NCI-H1105 (cell line): ENCODE measurements around the gene PNPLA7.

Source experiments
- DNase-seq: peaks from one replicate; lab custom pipeline; 2025; lab: John Stamatoyannopoulos, UW

The PNPLA7 gene

GRCh38 chr9:137449931-137450538 lies 100.2 kb downstream of the PNPLA7 start:
- no peak for DNase-seq

GRCh38 chr9:137449081-137449844 lies 100.9 kb downstream of the PNPLA7 start:
- DNase-seq: no peak

GRCh38 chr9:137448602-137448962 lies 101.6 kb downstream of the PNPLA7 start:
- no peak for DNase-seq

DNA sequence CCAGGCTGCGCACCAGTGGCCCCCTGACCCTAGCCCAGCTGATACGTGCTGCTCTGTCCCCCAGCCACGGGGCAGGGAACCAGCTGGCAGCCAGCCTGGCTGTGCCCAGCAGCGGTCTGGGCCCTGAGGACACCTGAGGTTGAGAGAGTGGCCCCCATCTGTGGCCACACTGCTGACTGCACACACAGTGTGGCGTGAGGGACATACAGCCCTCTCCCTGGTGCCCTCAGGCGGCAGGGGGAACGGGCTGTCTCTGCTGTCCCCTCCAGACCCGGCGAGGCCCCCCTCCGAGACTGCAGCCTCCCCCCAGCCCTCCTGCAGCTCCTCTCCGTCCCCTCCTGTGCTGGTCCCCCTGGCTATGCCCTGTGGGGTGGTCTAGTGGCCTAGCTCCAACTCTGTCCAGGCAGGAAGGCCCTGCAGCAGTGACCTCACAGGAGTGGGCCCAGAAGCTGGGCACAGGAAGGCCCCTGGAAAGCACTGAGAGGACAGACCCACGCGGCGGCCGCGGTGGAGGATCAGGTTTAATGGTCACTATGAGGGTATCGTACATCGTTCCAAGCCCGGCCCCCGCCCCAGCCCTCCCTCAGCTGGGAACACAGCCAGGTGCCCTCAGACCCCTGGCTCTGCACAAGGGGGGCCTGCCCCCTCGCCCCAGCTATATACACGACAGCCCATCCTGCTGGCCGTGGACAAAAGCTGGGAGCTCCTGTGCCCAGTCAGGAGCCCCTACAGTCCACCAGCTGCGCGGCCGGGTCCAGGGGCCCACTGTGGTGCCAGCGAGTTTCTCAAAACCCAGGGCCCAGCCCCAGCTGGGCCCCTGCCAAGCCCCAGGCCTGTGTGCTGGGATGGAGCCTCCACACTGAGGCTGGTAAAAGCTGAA lies 102.2 kb downstream of the PNPLA7 start:
- DNase-seq: no peak

GRCh38 chr9:137446851-137447471 lies 103.2 kb downstream of the PNPLA7 start:
- no peak for DNase-seq

DNA sequence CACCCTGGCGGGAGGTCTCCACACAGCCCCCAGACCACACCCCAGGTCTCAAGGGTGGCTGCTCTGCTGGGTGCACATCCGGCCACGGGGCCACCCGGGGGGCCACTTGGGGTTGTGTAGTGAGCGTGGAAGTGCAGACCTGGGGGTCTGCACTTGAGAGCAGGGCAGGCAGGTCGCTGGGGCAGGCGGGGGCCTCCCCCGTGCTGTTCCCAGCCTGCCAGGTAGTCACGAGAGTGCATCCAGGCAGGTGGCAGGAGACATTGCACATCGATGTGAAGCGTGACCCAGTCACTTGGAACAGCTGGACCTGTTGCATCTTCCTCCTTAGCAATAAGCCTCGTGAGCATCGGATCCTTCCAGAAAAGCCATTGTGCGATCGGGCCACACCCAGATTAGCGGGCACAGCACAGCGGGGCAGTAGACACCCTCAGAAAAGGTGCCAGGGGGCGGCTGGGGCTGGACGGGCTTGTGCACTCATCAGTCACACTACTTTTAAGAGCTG lies 104.2 kb downstream of the PNPLA7 start:
- DNase-seq: no peak

DNA sequence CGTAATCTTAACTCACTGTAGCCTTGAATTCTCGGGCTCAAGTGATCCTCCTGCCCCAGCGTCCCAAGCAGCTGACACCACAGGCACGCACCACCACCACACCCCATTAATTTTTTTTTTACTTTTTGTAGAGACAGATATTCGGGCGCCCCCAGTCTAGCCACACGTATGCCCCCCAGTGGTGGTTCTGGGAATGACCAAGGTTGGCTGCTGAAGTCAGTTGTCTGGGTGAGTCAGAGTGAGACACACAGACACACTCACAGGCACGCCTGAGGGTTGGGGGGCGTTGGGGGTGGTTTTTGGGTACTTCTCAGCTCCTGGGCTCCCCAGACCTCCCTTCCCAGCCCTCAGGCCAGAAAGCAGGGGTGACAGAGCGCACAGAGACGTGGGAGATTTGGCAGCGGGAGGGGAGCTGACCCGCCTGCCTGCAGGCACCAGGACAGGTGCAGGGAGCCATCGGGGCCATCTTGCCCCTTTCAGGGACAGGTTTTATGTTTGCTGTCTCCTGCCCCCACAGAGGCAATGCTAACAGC lies 104.9 kb downstream of the PNPLA7 start:
- DNase-seq: peak; percentile 48

DNA sequence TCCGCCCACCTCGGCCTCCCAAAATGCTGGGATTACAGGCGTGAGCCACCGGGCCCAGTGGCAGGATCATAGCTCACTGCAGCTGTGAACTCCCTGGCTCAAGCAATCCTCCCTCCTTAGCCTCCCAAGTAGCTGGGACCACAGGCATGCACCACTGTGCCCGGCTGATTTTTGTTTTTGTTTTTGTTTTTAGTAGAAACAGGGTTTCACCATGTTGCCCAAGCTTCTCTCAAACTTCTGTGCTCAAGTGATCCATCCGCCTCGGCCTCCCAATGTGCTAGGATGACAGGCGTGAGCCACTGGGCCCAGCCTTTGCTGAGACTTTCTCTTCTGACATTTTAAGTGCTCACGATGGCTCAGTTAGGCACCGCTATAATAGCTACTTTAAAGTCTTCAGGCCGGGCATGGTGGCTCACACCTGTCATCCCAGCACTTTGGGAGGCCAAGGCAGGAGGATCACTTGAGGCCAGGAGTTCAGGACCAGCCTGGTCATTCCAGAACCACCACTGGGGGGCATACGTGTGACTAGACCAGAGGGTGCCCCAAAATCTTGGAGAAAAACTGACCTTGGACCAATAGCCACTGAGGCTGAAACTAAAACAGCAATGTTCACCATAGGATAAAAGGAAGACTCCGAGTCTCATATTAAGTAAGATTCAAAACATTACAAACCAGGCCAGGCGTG lies 106.0 kb downstream of the PNPLA7 start:
- DNase-seq: no peak

- DNase-seq: no peak
These were observed 108.3 kb downstream of the PNPLA7 start for GRCh38 chr9:137441935-137442321.

DNA sequence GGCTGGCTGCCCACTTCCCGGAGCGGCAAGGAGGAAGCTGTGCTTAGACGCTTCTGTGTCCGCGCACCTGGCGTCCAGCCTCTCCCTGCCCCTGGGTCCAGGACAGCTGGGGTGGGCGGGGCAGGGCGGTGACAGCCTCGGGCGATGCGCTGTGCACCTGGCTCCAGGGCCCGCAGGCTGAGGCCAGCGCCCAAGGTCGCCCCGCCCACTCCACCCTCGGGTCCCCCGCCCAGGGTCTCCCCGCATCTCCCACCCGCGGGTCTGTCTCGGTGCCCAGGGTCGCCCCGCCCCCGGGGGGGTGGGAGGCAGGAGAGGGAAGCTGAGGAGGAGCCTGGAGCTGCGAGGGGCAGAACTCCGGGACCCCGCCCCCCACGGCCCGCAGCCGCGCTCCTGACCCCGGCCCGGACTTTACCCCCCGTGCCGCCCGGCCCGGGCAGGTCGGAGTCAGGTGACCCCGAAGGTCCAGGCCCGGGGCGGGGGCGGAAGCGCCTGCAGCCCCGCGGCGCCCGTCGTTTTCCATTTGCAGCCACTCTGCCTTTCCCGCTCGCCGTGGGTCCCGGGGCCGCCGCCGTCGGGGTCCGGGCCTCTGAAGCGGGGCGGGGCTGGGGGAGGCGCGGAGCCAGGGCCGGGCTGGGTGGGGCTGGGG lies 108.8 kb downstream of the PNPLA7 start, which contains the start of gene ENTPD8:
TSS of gene ENTPD8 (minus strand) at position 69 of the 646 bp plus-strand sequence. CDS start 3,072 bp downstream, outside the sequence.
- DNase-seq: peak; percentile 76

GRCh38 chr9:137439158-137439714 lies 111.0 kb downstream of the PNPLA7 start:
- DNase-seq: no peak

- no peak for DNase-seq
These were observed 111.5 kb downstream of the PNPLA7 start for GRCh38 chr9:137438591-137439157.

- DNase-seq: no peak
These were observed 112.3 kb downstream of the PNPLA7 start for GRCh38 chr9:137437691-137438590.

- no peak for DNase-seq
These were observed 113.2 kb downstream of the PNPLA7 start for GRCh38 chr9:137436761-137437600.

GRCh38 chr9:137435980-137436760 lies 114.0 kb downstream of the PNPLA7 start:
- DNase-seq: no peak

DNA sequence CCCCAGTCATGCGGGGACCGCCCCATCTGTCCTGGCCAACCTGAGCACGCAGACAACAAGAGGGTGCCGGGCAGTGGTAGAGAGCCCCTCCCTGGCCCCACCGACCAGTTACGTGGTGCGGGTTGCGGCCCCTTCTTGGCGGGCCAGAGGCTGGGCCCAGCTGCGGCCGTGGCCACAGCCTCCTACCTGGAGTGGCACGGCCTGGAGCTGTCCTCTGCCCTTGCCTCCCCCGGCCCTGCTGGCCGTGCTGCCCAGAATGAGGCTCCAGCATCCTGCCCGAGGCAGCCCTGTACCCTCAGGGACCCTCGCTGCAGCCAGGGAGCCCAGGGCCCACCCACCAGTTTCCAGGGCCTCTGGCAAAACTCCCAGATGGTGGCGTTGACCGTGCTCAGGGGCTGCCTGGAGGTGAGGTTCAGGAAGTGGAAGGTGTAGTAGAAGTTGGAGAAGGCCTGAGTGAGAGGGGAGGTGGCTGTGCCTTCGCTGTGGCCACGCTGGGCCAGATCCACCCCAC lies 114.8 kb downstream of the PNPLA7 start:
- no peak for DNase-seq
